Measurements from ENCODE around the gene ZNF382. TPM values are rescaled to one million over a fixed set of nuclear protein-coding genes. Genes with fewer than 3 reads are reported as not detected.
"Not testable (repeated sequence)": the region's sequence is repeated elsewhere in the genome, so short reads cannot be mapped to it uniquely, and the experiment has no call there.

The ZNF382 gene
- total RNA-seq: 17.4 TPM
- long read RNA-seq, partial matches to known transcripts: 0 of 11 reads
- long read RNA-seq, other reads (novel, unspliced or antisense): 11 of 11 reads

- intact Hi-C loops (cut with micrococcal nuclease): no loop called here
- DNase-seq: peak; percentile 94
- ATAC-seq: peak; percentile 98
Observed at GRCh38 chr19:36605101-36605876, at the start of gene ZNF382. Gene ZNF382, plus strand, starts transcription at chr19:36605313. Its CDS starts 4,602 bp downstream, at chr19:36609915.

GRCh38 chr19:36564391-36564790 lies 40.7 kb upstream of the ZNF382 start:
- ATAC-seq: no peak
- intact Hi-C loops (cut with micrococcal nuclease): no loop called here
- no peak for DNase-seq

GRCh38 chr19:36572593-36573019 lies 32.5 kb upstream of the ZNF382 start:
- intact Hi-C loops (cut with micrococcal nuclease): no loop called here
- DNase-seq (no peak), ATAC-seq (no peak)

GRCh38 chr19:36573020-36573894 lies 31.9 kb upstream of the ZNF382 start, which contains the start of gene ZNF529:
Gene ZNF529, minus strand, starts transcription at chr19:36573292. Its CDS starts 946 bp downstream, at chr19:36572346.
- intact Hi-C loops (cut with micrococcal nuclease): no loop called here
- ATAC-seq (peak; percentile 99), DNase-seq (peak; percentile 88)

- DNase-seq: no peak
- peak; percentile 17 for ATAC-seq
- intact Hi-C loops (cut with micrococcal nuclease): no loop called here
Observed at GRCh38 chr19:36573895-36574720, 31.0 kb upstream of the ZNF382 start.

GRCh38 chr19:36574741-36575140 lies 30.4 kb upstream of the ZNF382 start:
- intact Hi-C loops (cut with micrococcal nuclease): no loop called here
- ATAC-seq: no peak
- no peak for DNase-seq

GRCh38 chr19:36577271-36577996 lies 27.7 kb upstream of the ZNF382 start:
- ATAC-seq (no peak), DNase-seq (no peak)
- intact Hi-C loops (cut with micrococcal nuclease): no loop called here

GRCh38 chr19:36579255-36579654 lies 25.9 kb upstream of the ZNF382 start:
- DNase-seq: no peak
- ATAC-seq: no peak
- intact Hi-C loops (cut with micrococcal nuclease): no loop called here

- intact Hi-C loops (cut with micrococcal nuclease); DNase-seq; ATAC-seq: not testable (repeated sequence)
Observed at GRCh38 chr19:36602681-36603080, 2.4 kb upstream of the ZNF382 start.

- intact Hi-C loops (cut with micrococcal nuclease): no loop called here
- DNase-seq (peak; percentile 85), ATAC-seq (peak; percentile 93)
Observed at GRCh38 chr19:36604656-36605100, 435 bp upstream of the ZNF382 start.

GRCh38 chr19:36605877-36606478 lies 865 bp downstream of the ZNF382 start:
- no peak for ATAC-seq
- intact Hi-C loops (cut with micrococcal nuclease): no loop called here
- no peak for DNase-seq

GRCh38 chr19:36627057-36627456 lies 21.9 kb downstream of the ZNF382 start:
- intact Hi-C loops (cut with micrococcal nuclease): no loop called here
- no peak for DNase-seq
- no peak for ATAC-seq

- DNase-seq (no peak), ATAC-seq (no peak)
- intact Hi-C loops (cut with micrococcal nuclease): no loop called here
Observed at GRCh38 chr19:36635342-36635741, 30.2 kb downstream of the ZNF382 start.

GRCh38 chr19:36638862-36639510 lies 33.9 kb downstream of the ZNF382 start:
- DNase-seq (no peak), ATAC-seq (no peak)
- intact Hi-C loops (cut with micrococcal nuclease): no loop called here

- DNase-seq (no peak), ATAC-seq (no peak)
- intact Hi-C loops (cut with micrococcal nuclease): loop anchor here (10.0 kb wide), 1 partner anchor 102 kb away; no protein-coding TSS in a partner anchor
Observed at GRCh38 chr19:36646746-36647145, 41.6 kb downstream of the ZNF382 start.

- DNase-seq (no peak), ATAC-seq (peak; percentile 85)
- intact Hi-C loops (cut with micrococcal nuclease): no loop called here
Observed at GRCh38 chr19:36652958-36653357, 47.8 kb downstream of the ZNF382 start.

- DNase-seq (no peak), ATAC-seq (no peak)
- intact Hi-C loops (cut with micrococcal nuclease): no loop called here
Observed at GRCh38 chr19:36665832-36666231, 60.7 kb downstream of the ZNF382 start.
